A549 (cell line): Measurements from ENCODE around the gene TSPAN18. TPM values are rescaled to one million over a fixed set of nuclear protein-coding genes. Genes with fewer than 3 reads are reported as not detected.

Source experiments
- ATAC-seq, 2 experiments: fragments of 200-7000 bp in 1 of 2; fragments of >200 bp in 1 of 2; cut with Nextera tagmentation in 1 of 2; cut with Tn5 transposase in 1 of 2; 3 replicates each; pipeline versions ENCODE4 v1.8.0 to v1.9.1; 2018 to 2020; ENCODE audit warnings: mild to moderate bottlenecking in 1 of 2, moderate library complexity in 1 of 2
- CTCF ChIA-PET: fragments of 300-600 bp; sonication (Branson Sonifier 250); formaldehyde crosslinking; extraction: SDS; loops from one replicate; lab custom pipeline; 2021; ENCODE audit warnings: antibody characterized with exemption, inconsistent platforms; lab: Yijun Ruan, JAX
- POLR2A ChIA-PET: fragments of 350-600 bp; formaldehyde crosslinking; extraction: SDS; loops from one replicate; lab custom pipeline; 2021; ENCODE audit warnings: antibody characterized with exemption, inconsistent platforms; lab: Yijun Ruan, JAX
- DNase-seq, 2 experiments: peaks; one replicate each; pipeline versions ENCODE4 v3.0.0 to v3.0.0-alpha.2; 2011 to 2016; ENCODE audit warnings: low read depth in 1 of 2, low spot score in 1 of 2
- FAIRE-seq: peaks from 2 replicates; lab custom pipeline; 2011; peaks lifted over from hg19 to GRCh38; lab: Jason Lieb, UNC
- H3K27ac ChIP-seq, 2 experiments: fragments of >200 bp; sonication (Bioruptor Twin); formaldehyde crosslinking; 3 replicates each; pipeline ENCODE4 v1.5.1; 2016 to 2017
- H3K4me1 ChIP-seq: fragments of >200 bp; sonication (Bioruptor Twin); formaldehyde crosslinking; 3 replicates; pipeline ENCODE4 v1.6.1; 2016
- H3K4me2 ChIP-seq: fragments of >200 bp; sonication (Bioruptor Twin); formaldehyde crosslinking; 3 replicates; pipeline ENCODE4 v1.6.1; 2016
- H3K4me3 ChIP-seq: fragments of >200 bp; sonication (Bioruptor Twin); formaldehyde crosslinking; 3 replicates; pipeline ENCODE4 v1.5.1; 2016
- H3K9me3 ChIP-seq: fragments of >200 bp; sonication (Bioruptor Twin); formaldehyde crosslinking; 3 replicates; pipeline ENCODE4 v1.6.1; 2016
- BHLHE40 ChIP-seq: IDR thresholded peaks from 2 replicates; pipeline ENCODE4 v1.6.1; 2012; ENCODE audit warnings: low read depth, low read length, inconsistent platforms
- CBX8 ChIP-seq: fragments of 200-600 bp; sonication (generic); IDR thresholded peaks from 2 replicates; pipeline ENCODE4 v1.6.1; 2016
- CHD2 ChIP-seq: fragments of 150-350 bp; IDR thresholded peaks from 2 replicates; pipeline ENCODE4 v1.6.1; 2014; ENCODE audit warnings: low read length; ENCODE audit not compliant: partially characterized antibody
- EHF ChIP-seq: fragments of 250-450 bp; sonication (Bioruptor Pico); IDR thresholded peaks from 2 replicates; pipeline ENCODE4 v1.5.0; 2020; ENCODE audit warnings: mild to moderate bottlenecking
- ESRRA ChIP-seq: fragments of 150-350 bp; IDR thresholded peaks from 2 replicates; pipeline ENCODE4 v1.6.1; 2014; ENCODE audit warnings: mild to moderate bottlenecking, low read length, borderline replicate concordance
- GATA3 ChIP-seq: IDR thresholded peaks from 2 replicates; pipeline ENCODE4 v1.6.1; 2012; ENCODE audit warnings: borderline replicate concordance
- HEYL ChIP-seq: fragments of 250-450 bp; sonication (Bioruptor Pico); IDR thresholded peaks from 2 replicates; pipeline ENCODE4 v1.8.0; 2021; ENCODE audit warnings: mild to moderate bottlenecking, moderate library complexity
- HMGXB4 ChIP-seq: fragments of 250-450 bp; sonication (Bioruptor Pico); IDR thresholded peaks from 2 replicates; pipeline ENCODE4 v1.5.0; 2021; ENCODE audit warnings: mild to moderate bottlenecking, moderate library complexity, borderline replicate concordance
- HOXB13 ChIP-seq: fragments of 250-450 bp; sonication (Bioruptor Pico); IDR thresholded peaks from 2 replicates; pipeline ENCODE4 v1.5.0; 2020; ENCODE audit warnings: low read depth, mild to moderate bottlenecking, moderate library complexity
- HOXB5 ChIP-seq: fragments of 250-450 bp; sonication (Bioruptor Pico); IDR thresholded peaks from 2 replicates; pipeline ENCODE4 v1.5.0; 2020; ENCODE audit warnings: mild to moderate bottlenecking, moderate library complexity
- JUN ChIP-seq, 2 experiments: fragments of >200 bp; sonication (Bioruptor Twin); formaldehyde crosslinking; IDR thresholded peaks; 2 replicates in 1 of 2; 3 replicates in 1 of 2; pipeline ENCODE4 v1.6.1; 2016 to 2017
- KDM5A ChIP-seq: fragments of 200-600 bp; sonication (generic); IDR thresholded peaks from 2 replicates; pipeline ENCODE4 v1.6.1; 2016; ENCODE audit warnings: antibody characterized with exemption, mild to moderate bottlenecking
- MAFK ChIP-seq: fragments of 450-650 bp; IDR thresholded peaks from 2 replicates; pipeline ENCODE4 v1.6.1; 2014; ENCODE audit not compliant: partially characterized antibody
- MAZ ChIP-seq: fragments of 150-350 bp; IDR thresholded peaks from 2 replicates; pipeline ENCODE4 v1.6.1; 2014; ENCODE audit warnings: antibody characterized with exemption, low read depth, low read length, borderline replicate concordance
- RARB ChIP-seq: fragments of 250-450 bp; sonication (Bioruptor Pico); IDR thresholded peaks from 2 replicates; pipeline ENCODE4 v1.8.0; 2021; ENCODE audit warnings: mild to moderate bottlenecking, moderate library complexity
- RCOR1 ChIP-seq: fragments of 150-350 bp; IDR thresholded peaks from 2 replicates; pipeline ENCODE4 v1.6.1; 2014; ENCODE audit warnings: antibody characterized with exemption, low read length, low read depth
- TFCP2L1 ChIP-seq: fragments of 250-450 bp; sonication (Bioruptor Pico); IDR thresholded peaks from 2 replicates; pipeline ENCODE4 v1.5.0; 2021; ENCODE audit warnings: mild to moderate bottlenecking
- ZFP36 ChIP-seq: fragments of 450-650 bp; IDR thresholded peaks from 2 replicates; pipeline ENCODE4 v1.6.1; 2014; ENCODE audit warnings: borderline replicate concordance; ENCODE audit not compliant: partially characterized antibody
- WGBS: methylation state at CpG from one replicate; pipeline ENCODE4 v1.1.6; 2017; ENCODE audit errors: missing lambda C conversion rate; 5-methylcytosine and 5-hydroxymethylcytosine counted together
- polyA plus RNA-seq, 4 experiments: library from polyadenylated mRNA; depleted of rRNA in 3 of 4; stranded (reverse); fragments of >200 nt; fragmentation: RNase III in 1 of 4; extraction: RNeasy Plus Mini Kit Qiagen cat#74134 plus additional on column Dnase treatment in 1 of 4; gene quantifications; 2 replicates in 3 of 4; 3 replicates in 1 of 4; pipeline ENCODE4 v1.2.3, GENCODE V29; 2011 to 2017
- TF ChIP-seq, protein P1 (sequence below): fragments of >200 bp; sonication (Bioruptor Twin); formaldehyde crosslinking; IDR thresholded peaks from 2 replicates; pipeline ENCODE4 v1.6.1; 2016
- TF ChIP-seq, protein P2 (sequence below): IDR thresholded peaks from 2 replicates; pipeline ENCODE4 v1.6.1; 2012; ENCODE audit warnings: low read depth, borderline replicate concordance
- TF ChIP-seq, protein P3 (sequence below): IDR thresholded peaks from 2 replicates; pipeline ENCODE4 v1.6.1; 2012

TSPAN18 gene
- polyA plus RNA-seq, 2 of the 4 experiments (the other 2 are of a cell fraction), result 0.81 to 4.5 TPM

- H3K9me3 ChIP-seq, result peaks cover 18% of the 10 kb centered on the region; the same call in 2 of the 3 replicates
- DNase-seq (no peak), ATAC-seq (no peak), FAIRE-seq (no peak)
- peaks cover 24% of the 10 kb centered on the region for H3K4me1 ChIP-seq
- no peak overlapping the region for H3K4me3 ChIP-seq
- peak overlapping the region in 1 of 2 experiments; percentile 45; a peak in 1 of 6 replicates for H3K27ac ChIP-seq
- 77% methylated on average over 3 of the region's 3 CpGs for WGBS
- H3K4me2 ChIP-seq, result peak overlapping the region; percentile 57; the same call in 2 of the 3 replicates
- ChIA-PET POLR2A (no interaction called here), CTCF (interaction anchor here (0.7 to 5.5 kb wide), 6 partner anchors 15 to 143 kb away, joined by 3 to 36 read pairs (median 8); no protein-coding TSS in a partner anchor)
- TF ChIP-seq TFCP2L1 (no peak), RCOR1 (no peak), MAFK (no peak), KDM5A (no peak), ZFP36 (no peak), GATA3 (no peak), MAZ (no peak), JUN (IDR thresholded peaks at IDR 0.05) (no peak), HOXB5 (CRISPR knock-in tag) (no peak), EHF (CRISPR knock-in tag) (no peak), HOXB13 (CRISPR knock-in tag) (no peak)
- TF ChIP-seq, all 56 proteins: peak for 0
These were observed 33.1 kb downstream of the TSPAN18 start for GRCh38 chr11:44759743-44760476.

DNA sequence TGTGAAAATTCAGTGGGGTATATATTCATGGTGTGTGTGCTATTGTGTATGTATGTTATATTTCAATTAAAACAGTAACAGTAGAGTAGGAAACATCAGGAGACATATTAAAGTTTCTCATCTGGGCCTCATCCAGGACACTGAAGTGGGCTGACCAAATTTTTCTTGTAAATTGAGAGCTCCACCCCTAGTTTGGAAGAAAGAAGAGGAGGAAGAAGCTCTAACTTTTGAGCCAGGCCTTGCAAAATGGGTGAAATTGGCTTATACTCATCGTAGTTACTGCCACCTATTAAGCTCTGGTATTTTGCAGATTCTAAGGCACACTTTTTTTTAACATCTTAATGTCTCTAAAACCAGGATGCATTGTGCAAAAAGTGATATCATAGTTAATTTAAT lies 33.7 kb downstream of the TSPAN18 start:
- ATAC-seq, result no peak; a peak in 1 of 6 replicates

More for the DNA sequence above, 33.7 kb downstream of the TSPAN18 start:
- no peak overlapping the region for H3K4me3 ChIP-seq
- peak overlapping the region; percentile 57 for H3K4me2 ChIP-seq
- ChIA-PET POLR2A (no interaction called here), CTCF (interaction anchor here (0.6 to 5.5 kb wide), 7 partner anchors 15 to 142 kb away, joined by 3 to 36 read pairs (median 3); no protein-coding TSS in a partner anchor)
- DNase-seq, result no peak
- H3K27ac ChIP-seq, result peak overlapping the region in 1 of 2 experiments; percentile 45; a peak in 1 of 6 replicates
- no peak for FAIRE-seq
- 17% methylated on average over 1 of the region's 1 CpG for WGBS
- peaks cover 18% of the 10 kb centered on the region; the same call in 2 of the 3 replicates for H3K9me3 ChIP-seq
- H3K4me1 ChIP-seq, result peaks cover 24% of the 10 kb centered on the region
- TF ChIP-seq, protein P1, sequence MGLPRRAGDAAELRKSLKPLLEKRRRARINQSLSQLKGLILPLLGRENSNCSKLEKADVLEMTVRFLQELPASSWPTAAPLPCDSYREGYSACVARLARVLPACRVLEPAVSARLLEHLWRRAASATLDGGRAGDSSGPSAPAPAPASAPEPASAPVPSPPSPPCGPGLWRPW, result no peak
- no peak for TF ChIP-seq HEYL (CRISPR knock-in tag)
- TF ChIP-seq, protein P2, sequence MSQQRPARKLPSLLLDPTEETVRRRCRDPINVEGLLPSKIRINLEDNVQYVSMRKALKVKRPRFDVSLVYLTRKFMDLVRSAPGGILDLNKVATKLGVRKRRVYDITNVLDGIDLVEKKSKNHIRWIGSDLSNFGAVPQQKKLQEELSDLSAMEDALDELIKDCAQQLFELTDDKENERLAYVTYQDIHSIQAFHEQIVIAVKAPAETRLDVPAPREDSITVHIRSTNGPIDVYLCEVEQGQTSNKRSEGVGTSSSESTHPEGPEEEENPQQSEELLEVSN, result no peak
- TF ChIP-seq, protein P3, sequence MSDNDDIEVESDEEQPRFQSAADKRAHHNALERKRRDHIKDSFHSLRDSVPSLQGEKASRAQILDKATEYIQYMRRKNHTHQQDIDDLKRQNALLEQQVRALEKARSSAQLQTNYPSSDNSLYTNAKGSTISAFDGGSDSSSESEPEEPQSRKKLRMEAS, result no peak
- no peak for TF ChIP-seq RARB (CRISPR knock-in tag)
- no peak for TF ChIP-seq ESRRA
- TF ChIP-seq CHD2, result no peak
- TF ChIP-seq BHLHE40, result no peak
- TF ChIP-seq HMGXB4, result no peak
- TF ChIP-seq CBX8, result no peak
